IPS-NIHi7 (cell line): ENCODE data around the gene MFSD12.

Experiments
- DNase-seq: peaks from one replicate; pipeline ENCODE4 v3.0.0; 2012; ENCODE audit warnings: mixed read lengths; ENCODE audit errors: extremely low spot score

The MFSD12 gene

DNA sequence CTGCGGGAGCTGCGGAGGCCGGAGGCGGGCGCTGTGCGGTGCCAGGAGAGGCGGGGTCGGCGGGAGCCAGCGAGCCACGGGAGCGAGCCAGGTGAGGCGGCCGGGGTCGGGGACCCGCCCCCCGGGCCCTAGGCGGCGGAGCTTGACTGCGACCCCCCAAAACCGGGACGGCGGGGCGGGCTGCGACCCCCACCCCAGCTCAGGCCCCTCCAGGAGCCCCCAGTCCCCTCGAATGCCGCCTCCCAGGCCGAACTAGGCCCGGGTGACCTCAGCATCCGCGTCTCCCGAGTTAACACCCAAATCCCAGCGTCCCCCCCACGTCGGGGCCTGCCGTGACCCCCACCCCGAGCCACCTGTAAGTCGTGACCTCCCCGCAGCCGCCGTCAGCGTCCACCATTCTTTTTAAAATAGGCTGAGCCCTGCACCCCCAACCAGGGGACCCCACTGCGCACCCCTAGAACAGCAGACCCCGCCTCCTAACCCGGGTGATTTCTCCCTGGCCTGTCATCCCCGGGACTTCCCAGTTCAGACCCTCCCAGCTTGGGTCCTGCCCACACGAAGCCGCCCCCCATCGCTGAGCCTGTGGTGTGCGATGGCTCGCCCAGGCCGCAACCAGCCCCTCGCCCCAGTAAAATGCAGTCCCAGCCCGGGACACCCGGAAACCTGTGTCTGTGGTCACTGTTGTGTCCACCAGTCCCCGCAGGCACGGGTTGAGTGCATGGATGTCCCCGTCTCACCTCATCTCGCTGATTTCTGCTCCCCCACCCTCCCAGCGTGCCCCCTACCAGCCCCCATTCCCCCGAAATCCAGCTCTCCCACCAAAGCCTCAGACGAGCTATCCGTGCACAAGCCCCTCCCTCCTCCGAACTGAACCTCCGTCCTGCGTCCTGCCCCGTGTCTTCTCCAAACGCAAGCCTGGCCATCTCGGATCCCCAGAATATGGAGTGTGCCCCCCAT lies 50.7 kb downstream of the MFSD12 start:
- no peak for DNase-seq

GRCh38 chr19:3505598-3506383 lies 51.6 kb downstream of the MFSD12 start, which contains the start of gene FZR1:
Gene FZR1 (plus strand): TSS chr19:3506311. CDS start chr19:3522990, 16,679 bp downstream.
- peak; percentile 98 for DNase-seq

DNA sequence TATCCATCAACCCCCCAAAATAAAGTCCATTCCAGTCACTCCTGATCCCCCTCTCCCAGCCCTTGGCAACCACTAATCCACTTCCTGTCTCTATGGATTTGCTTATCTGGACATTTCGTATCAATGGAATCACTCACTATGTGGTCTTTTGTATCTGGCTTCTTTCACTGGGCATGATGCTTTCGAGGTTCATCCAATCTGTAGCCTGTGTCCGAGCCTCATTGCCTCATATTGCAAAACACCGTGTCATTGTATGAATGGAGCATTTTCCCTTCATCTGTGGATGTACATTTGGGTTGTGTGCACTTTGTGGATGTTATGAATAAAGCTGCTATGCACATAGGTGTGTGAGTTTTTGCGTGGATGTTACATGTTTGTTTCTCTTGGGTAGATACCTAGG lies 52.7 kb downstream of the MFSD12 start:
- DNase-seq, result no peak

DNA sequence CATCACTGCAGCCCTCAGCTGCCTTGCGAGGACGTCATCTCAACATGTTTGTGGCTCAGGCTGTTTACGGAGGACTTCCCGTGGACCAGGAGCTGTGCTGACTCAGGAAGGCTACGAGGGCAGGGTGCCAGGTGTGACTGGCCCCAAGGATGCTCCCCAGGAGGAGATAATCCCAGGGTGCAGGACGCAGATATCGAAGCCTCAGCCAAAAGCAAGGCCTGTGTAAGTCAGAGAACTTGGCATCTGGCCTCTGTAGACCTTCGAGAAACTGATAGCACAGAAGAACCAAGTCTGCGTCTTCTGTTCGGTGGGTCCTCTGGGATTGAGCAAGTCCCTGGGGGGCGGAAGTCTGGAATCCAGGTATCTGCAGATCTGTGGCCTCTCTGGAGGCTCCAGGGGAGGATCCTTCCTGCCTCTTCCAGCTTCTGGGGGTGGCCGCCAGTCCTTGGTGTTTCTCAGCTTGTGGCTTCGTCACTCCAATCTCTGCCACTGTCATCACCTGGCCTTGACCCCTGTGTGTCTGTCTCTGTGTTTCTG lies 54.3 kb downstream of the MFSD12 start:
- DNase-seq, result no peak

- no peak for DNase-seq
Measured at GRCh38 chr19:3501780-3502179, 55.6 kb downstream of the MFSD12 start.

DNA sequence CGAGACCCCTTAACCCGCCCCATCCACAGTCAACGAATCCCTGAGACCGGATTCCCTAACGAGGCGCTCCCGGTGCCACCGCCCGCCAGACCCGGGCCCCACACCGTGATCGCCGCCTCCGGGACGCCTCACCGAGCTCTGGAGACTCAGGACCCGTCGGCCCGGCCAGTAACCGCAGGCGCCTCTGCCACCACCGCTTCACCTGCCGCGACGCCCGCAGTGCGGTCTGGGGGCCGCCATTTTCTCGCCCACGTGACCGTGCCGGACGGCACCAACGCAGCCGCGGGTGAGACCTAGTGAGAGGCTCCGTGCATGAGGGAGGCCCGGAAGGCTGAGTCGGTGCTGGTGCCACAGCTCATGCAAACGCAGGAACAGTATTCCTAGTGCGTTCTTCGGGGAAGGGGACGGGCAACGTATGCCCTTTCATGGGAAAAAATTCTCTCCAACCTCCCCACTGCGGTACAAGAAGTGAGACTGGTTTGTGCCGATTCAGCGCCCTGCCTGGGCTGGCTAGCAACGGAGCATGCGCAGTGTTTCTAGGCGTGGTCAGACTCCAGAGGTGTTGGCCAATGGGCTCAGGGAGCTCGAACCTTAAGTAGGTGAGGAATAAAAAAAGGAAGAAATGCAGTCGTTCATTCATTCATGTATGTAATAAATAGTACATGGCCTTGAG lies 56.8 kb downstream of the MFSD12 start, which contains the start of gene DOHH:
Gene DOHH (minus strand): TSS at position 246 of the 673 bp plus-strand sequence. CDS start 3,860 bp downstream, outside the sequence.
- DNase-seq, result peak; percentile 96

DNA sequence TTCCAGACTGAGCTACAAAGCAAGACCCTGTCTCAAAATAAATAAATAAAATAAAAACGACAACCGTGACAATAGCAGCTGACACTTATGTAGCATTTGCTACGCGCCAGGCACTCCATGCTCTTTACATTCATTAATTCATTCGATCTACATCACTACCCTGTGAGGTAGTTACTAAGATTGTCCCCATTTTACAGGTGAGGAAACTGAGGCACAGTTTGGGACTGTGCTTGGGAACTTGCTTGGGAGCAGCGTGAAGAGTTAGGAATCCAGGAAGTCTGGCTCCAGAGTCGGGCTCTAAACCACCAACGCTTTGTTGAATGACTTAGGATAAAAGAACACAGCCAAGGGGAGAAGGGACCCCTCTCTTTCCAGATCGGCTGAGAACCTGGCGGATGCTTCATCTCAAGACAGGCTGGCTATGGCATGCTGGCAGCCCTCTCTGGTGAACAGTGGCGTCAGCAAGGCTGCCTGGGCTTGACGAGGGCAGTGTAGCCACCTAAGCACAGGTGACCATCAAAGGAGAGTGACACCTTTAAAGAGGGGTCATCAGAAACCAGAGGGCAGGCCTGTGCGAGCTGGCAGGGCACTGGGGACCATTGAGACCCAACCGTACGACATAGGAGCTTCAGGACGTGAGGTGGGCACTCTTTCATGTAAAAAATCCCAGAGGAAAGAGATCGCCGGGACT lies 57.5 kb downstream of the MFSD12 start:
- no peak for DNase-seq

- DNase-seq, result no peak
Measured at GRCh38 chr19:3497757-3498520, 59.4 kb downstream of the MFSD12 start.

- DNase-seq, result no peak
Measured at GRCh38 chr19:3496392-3497273, 60.8 kb downstream of the MFSD12 start.

DNA sequence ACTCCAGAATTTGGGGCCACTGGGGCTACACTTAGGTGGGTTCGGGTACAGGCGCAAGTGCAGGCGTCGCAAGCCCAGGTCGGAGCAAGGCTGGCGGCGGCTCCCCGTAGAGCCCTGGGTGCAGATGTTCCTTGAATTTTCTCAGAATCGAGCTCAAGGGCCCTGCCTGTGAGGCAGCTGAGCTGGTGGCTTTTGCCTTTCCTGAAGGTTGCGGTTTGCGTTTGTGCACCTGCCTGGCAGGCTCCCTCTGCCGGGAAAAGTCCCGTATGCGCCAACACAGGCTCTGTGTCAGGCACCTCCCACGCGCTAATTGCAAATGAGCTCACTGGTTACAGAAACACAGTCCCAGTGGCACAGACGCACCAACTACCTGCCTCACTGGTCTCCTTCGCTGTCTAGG lies 62.8 kb downstream of the MFSD12 start:
- DNase-seq, result no peak
